Natural killer cell (primary cell): ENCODE results near the gene HORMAD2. TPM values are rescaled to one million over a fixed set of nuclear protein-coding genes. Genes with fewer than 3 reads are reported as not detected.

Experiments
- ATAC-seq, 3 donors: fragments of 150-1000 bp in 2 of 3; fragments of 200-7000 bp in 1 of 3; cut with Tn5 transposase; 1 replicate in 1 of 3; 2 replicates in 2 of 3; pipeline ENCODE4 v1.10.0; 2021; ENCODE audit warnings: mild to moderate bottlenecking in 2 of 3, moderate library complexity in 2 of 3
- DNase-seq, 2 donors: peaks; one replicate each; pipeline versions ENCODE4 v3.0.0 to v3.0.0-alpha.2; 2013 to 2021; ENCODE audit warnings: mixed read lengths in 1 of 2
- H3K27ac ChIP-seq: one replicate; pipeline ENCODE4 v1.5.1; 2013; ENCODE audit warnings: mild to moderate bottlenecking, low read length
- H3K27me3 ChIP-seq: one replicate; pipeline ENCODE4 v1.6.1; 2013; ENCODE audit warnings: low read length; ENCODE audit not compliant: control insufficient read depth, insufficient read depth
- H3K36me3 ChIP-seq: one replicate; pipeline ENCODE4 v1.6.1; 2013; ENCODE audit warnings: low read length; ENCODE audit not compliant: control insufficient read depth, insufficient read depth
- H3K4me1 ChIP-seq: one replicate; pipeline ENCODE4 v1.6.1; 2013; ENCODE audit warnings: low read length; ENCODE audit not compliant: control insufficient read depth, insufficient read depth
- H3K4me3 ChIP-seq: one replicate; pipeline ENCODE4 v1.5.1; 2013; ENCODE audit warnings: low read length
- H3K9me3 ChIP-seq: one replicate; pipeline ENCODE4 v1.6.1; 2013; ENCODE audit warnings: low read length; ENCODE audit not compliant: control insufficient read depth, insufficient read depth
- H3K27ac Mint-ChIP-seq, 2 donors: one replicate each; pipeline ENCODE4 v1.8.0; 2022; ENCODE audit warnings: mild to moderate bottlenecking in 2 of 2, mixed read lengths in 2 of 2, moderate library complexity in 1 of 2
- H3K27me3 Mint-ChIP-seq, 2 donors: one replicate each; pipeline ENCODE4 v1.8.0; 2022; ENCODE audit warnings: low read depth in 2 of 2, mixed read lengths in 2 of 2
- H3K36me3 Mint-ChIP-seq: one replicate; pipeline ENCODE4 v1.8.0; 2022; ENCODE audit warnings: mixed read lengths
- H3K4me1 Mint-ChIP-seq, 2 donors: one replicate each; pipeline ENCODE4 v1.8.0; 2022; ENCODE audit warnings: mixed read lengths in 2 of 2
- H3K4me3 Mint-ChIP-seq: one replicate; pipeline ENCODE4 v1.8.0; 2022; ENCODE audit warnings: mild to moderate bottlenecking, moderate library complexity, mixed read lengths
- H3K9me3 Mint-ChIP-seq, 2 donors: one replicate each; pipeline ENCODE4 v1.8.0; 2022; ENCODE audit warnings: mixed read lengths in 2 of 2
- WGBS: methylation state at CpG from one replicate; pipeline ENCODE4 v1.1.7; 2013; ENCODE audit warnings: missing lambda C conversion rate; ENCODE audit not compliant: insufficient coverage; 5-methylcytosine and 5-hydroxymethylcytosine counted together
- intact Hi-C: fragments of 100-400 bp; cut with micrococcal nuclease; formaldehyde crosslinking; loops from one replicate; pipeline ENCODE4 v1.14.2; 2022
- total RNA-seq, 4 donors: library from RNA; stranded (reverse); fragments of 120-200 nt in 1 of 4; gene quantifications; one replicate each; pipeline versions ENCODE4 v1.2.3 to v1.2.4, GENCODE V29; 2013 to 2022
- TF ChIP-seq, protein P1 (sequence below): fragments of 200-600 bp; IDR thresholded peaks from one replicate; pipeline ENCODE4 v1.8.0; 2022; ENCODE audit warnings: antibody characterized with exemption

The HORMAD2 gene
- total RNA-seq, 3 donors from 2014 or later (not counting 1 experiment from before 2014, with no cell fraction given): not detected

DNA sequence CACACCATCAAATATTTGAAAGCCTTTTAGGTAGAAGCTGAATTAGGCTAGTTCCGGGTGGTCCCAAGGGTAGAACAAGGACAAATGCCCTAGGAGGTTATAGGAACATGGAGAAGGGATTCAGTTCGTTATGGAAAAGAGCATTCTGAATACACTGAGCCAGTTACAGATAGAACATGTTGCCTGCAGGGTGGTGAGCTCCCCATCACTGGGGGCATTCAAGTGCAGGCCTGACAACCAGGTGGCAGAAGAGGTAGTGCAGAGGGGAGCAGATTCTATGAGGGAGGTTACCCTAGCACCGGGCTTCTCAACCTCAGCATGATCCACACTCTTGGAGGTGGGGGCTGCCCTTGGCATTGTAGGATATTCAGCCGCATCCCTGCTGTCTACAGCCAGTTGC is 142.1 kb downstream of the HORMAD2 start:
- Mint-ChIP-seq H3K9me3 (no peaks in the 10 kb centered on the region), H3K36me3 (no peaks in the 10 kb centered on the region), H3K27me3 (no peaks in the 10 kb centered on the region), H3K4me1 (peaks cover 73 to 78% of the 10 kb centered on the region in 2 donors), H3K4me3 (peak overlapping the region; percentile 31), H3K27ac (peak overlapping the region; percentile 87 to 93)
- Histone ChIP-seq H3K27ac (peak overlapping the region; percentile 74), H3K27me3 (no peaks in the 10 kb centered on the region), H3K4me3 (no peak overlapping the region), H3K4me1 (peaks cover 80% of the 10 kb centered on the region), H3K9me3 (no peaks in the 10 kb centered on the region), H3K36me3 (no peaks in the 10 kb centered on the region)
- DNase-seq: no peak
- TF ChIP-seq, protein P1, sequence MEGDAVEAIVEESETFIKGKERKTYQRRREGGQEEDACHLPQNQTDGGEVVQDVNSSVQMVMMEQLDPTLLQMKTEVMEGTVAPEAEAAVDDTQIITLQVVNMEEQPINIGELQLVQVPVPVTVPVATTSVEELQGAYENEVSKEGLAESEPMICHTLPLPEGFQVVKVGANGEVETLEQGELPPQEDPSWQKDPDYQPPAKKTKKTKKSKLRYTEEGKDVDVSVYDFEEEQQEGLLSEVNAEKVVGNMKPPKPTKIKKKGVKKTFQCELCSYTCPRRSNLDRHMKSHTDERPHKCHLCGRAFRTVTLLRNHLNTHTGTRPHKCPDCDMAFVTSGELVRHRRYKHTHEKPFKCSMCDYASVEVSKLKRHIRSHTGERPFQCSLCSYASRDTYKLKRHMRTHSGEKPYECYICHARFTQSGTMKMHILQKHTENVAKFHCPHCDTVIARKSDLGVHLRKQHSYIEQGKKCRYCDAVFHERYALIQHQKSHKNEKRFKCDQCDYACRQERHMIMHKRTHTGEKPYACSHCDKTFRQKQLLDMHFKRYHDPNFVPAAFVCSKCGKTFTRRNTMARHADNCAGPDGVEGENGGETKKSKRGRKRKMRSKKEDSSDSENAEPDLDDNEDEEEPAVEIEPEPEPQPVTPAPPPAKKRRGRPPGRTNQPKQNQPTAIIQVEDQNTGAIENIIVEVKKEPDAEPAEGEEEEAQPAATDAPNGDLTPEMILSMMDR: no peak
- intact Hi-C loops: loop anchor here (5.0 kb wide), 1 partner anchor 35 kb away; no protein-coding TSS in a partner anchor
- no peak for ATAC-seq
- WGBS: 84% methylated on average over 4 of the region's 4 CpGs

DNA sequence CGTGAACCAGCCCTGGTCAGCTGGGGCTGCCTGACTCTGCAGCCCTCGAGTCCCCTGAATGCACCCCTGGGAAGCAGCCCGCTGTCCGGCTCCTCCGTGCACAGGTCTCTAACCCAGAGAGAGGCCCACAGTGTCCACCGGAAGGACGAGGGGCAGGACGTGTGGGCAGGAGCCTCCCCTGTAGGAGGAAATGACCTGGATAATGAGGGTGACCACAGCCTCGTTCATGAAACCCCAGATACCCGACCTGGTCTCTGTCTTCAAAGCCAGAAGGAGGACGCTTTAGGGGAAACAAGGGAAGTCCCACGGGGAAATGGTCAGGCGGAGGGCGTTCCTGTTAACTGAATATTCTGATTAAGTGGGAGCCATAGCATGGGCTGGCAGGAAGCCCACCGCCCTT is 143.0 kb downstream of the HORMAD2 start:
- no peaks in the 10 kb centered on the region for H3K9me3 Mint-ChIP-seq
- DNase-seq (no peak), ATAC-seq (peak in 2 of 3 donors; percentile 34 to 75)
- H3K27me3 Mint-ChIP-seq: no peaks in the 10 kb centered on the region
- peaks cover 73 to 86% of the 10 kb centered on the region in 2 donors for H3K4me1 Mint-ChIP-seq
- Histone ChIP-seq H3K27ac (peak overlapping the region; percentile 1), H3K4me1 (peaks cover 82% of the 10 kb centered on the region), H3K36me3 (no peaks in the 10 kb centered on the region), H3K9me3 (no peaks in the 10 kb centered on the region), H3K4me3 (no peak overlapping the region), H3K27me3 (no peaks in the 10 kb centered on the region)
- intact Hi-C loops: loop anchor here (5.0 kb wide), 1 partner anchor 36 kb away; no protein-coding TSS in a partner anchor
- WGBS: 17% methylated on average over 15 of the region's 15 CpGs
- H3K27ac Mint-ChIP-seq: peak overlapping the region; percentile 72 to 93
- TF ChIP-seq, protein P1: no peak
- peak overlapping the region; percentile 68 for H3K4me3 Mint-ChIP-seq
- H3K36me3 Mint-ChIP-seq: no peaks in the 10 kb centered on the region

DNA sequence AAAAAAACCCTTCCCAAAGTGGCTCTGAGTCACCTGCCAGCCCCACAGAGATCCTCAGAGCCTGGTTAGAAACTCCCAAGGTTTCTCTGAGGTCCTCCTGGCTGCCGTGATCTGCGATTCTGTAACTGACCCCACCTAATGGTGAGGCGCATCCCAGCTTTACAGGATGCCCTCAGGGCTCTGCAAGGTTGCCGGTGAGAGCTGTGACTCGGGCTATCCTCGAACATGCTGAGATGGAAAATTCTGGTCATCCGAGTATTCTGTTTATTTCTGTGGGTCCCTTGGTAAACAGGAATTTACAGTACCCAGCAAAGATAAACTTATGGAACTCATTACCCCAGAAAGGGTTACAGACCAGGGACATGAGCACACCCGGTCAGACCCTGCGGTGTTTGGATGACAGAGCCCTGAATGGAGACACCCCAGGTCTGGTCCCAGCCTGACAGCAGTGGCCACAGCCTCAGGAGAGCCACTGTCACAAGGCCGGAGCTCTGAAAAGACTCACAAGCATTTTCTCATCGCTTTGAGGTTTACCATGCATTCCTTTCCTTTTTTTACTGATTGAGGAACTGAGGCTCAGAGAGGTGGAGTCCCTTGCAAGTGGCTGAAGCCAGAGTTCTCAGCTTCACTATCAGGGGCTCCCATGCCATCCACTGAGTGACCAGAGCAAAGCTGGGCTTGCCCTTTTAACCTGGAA is 144.0 kb downstream of the HORMAD2 start:
- Mint-ChIP-seq H3K36me3 (no peaks in the 10 kb centered on the region), H3K4me1 (peaks cover 78 to 88% of the 10 kb centered on the region in 2 donors), H3K4me3 (no peak overlapping the region)

More for the DNA sequence above, 144.0 kb downstream of the HORMAD2 start:
- Mint-ChIP-seq H3K27me3 (no peaks in the 10 kb centered on the region), H3K27ac (peak overlapping the region in 1 of 2 donors; percentile 93), H3K9me3 (no peaks in the 10 kb centered on the region)
- intact Hi-C loops: loop anchor here (5.0 kb wide), 1 partner anchor 37 kb away; no protein-coding TSS in a partner anchor
- no peaks in the 10 kb centered on the region for H3K27me3 ChIP-seq
- 58% methylated on average over 11 of the region's 11 CpGs for WGBS
- TF ChIP-seq, protein P1: no peak
- no peaks in the 10 kb centered on the region for H3K9me3 ChIP-seq
- H3K36me3 ChIP-seq: no peaks in the 10 kb centered on the region
- H3K4me1 ChIP-seq: peaks cover 92% of the 10 kb centered on the region
- DNase-seq: no peak
- no peak overlapping the region for H3K27ac ChIP-seq
- ATAC-seq: no peak
- H3K4me3 ChIP-seq: no peak overlapping the region
